HFF-Myc (cell line): ENCODE measurements around the gene BPHL.
A peak's percentile ranks its signal among the peaks of the same experiment; 100 is the strongest.
"Not testable (repeated sequence)": the region's sequence is repeated elsewhere in the genome, so short reads cannot be mapped to it uniquely, and the experiment has no call there.

Experiments used
- DNase-seq: peaks from one replicate; pipeline ENCODE4 v3.0.0-alpha.2; 2011; ENCODE audit warnings: low read depth; ENCODE audit errors: extremely low read depth
- H3K4me3 ChIP-seq: replicated peaks from 2 replicates; pipeline ENCODE4 v1.5.1; 2011; ENCODE audit warnings: low read depth, mild to moderate bottlenecking, control low read depth, low read length
- CTCF ChIP-seq: IDR thresholded peaks from 2 replicates; pipeline ENCODE4 v1.5.1; 2012; ENCODE audit warnings: mild to moderate bottlenecking, low read depth, low read length, control low read depth; ENCODE audit errors: missing control alignments

The BPHL gene

GRCh38 chr6:3175715-3176402 is 57.3 kb downstream of the BPHL start:
- no peak for DNase-seq
- no peak overlapping the region for H3K4me3 ChIP-seq
- no peak for TF ChIP-seq CTCF

GRCh38 chr6:3176562-3177355 is 58.2 kb downstream of the BPHL start:
- DNase-seq: peak; percentile 78
- no peak for TF ChIP-seq CTCF
- H3K4me3 ChIP-seq: no peak overlapping the region

GRCh38 chr6:3178666-3179065 is 60.2 kb downstream of the BPHL start:
- not testable (repeated sequence) for DNase-seq, H3K4me3 ChIP-seq

GRCh38 chr6:3179945-3180344 is 61.4 kb downstream of the BPHL start:
- peak overlapping the region; percentile 22; the same call in 1 of the 2 replicates for H3K4me3 ChIP-seq
- DNase-seq: not testable (repeated sequence)

- DNase-seq: no peak
- H3K4me3 ChIP-seq: no peak overlapping the region
- no peak for TF ChIP-seq CTCF
Measured at GRCh38 chr6:3181105-3181504, 62.6 kb downstream of the BPHL start.

- no peak overlapping the region for H3K4me3 ChIP-seq
- TF ChIP-seq CTCF: no peak
- DNase-seq: no peak
Measured at GRCh38 chr6:3183066-3183465, 64.6 kb downstream of the BPHL start.

GRCh38 chr6:3186974-3187382 is 68.5 kb downstream of the BPHL start:
- no peak overlapping the region for H3K4me3 ChIP-seq
- no peak for TF ChIP-seq CTCF
- no peak for DNase-seq
